Panc1 (cell line): Measurements from ENCODE around the gene UPK1B. TPM values are rescaled to one million over a fixed set of nuclear protein-coding genes. Genes with fewer than 3 reads are reported as not detected.

Experiments
- ATAC-seq: fragments of 200-7000 bp; cut with Tn5 transposase; 2 replicates; pipeline ENCODE4 v1.9.1; 2020; ENCODE audit warnings: mild to moderate bottlenecking, moderate library complexity
- BruUV-seq: library from RNA; stranded (reverse); fragments of 400-500 nt; replicated peaks from 2 replicates; lab custom pipeline; 2021; lab: Mats Ljungman, UMichigan
- CTCF ChIA-PET: fragments of 300-600 bp; sonication (Branson Sonifier 250); formaldehyde crosslinking; loops from one replicate; lab custom pipeline; 2022; ENCODE audit warnings: antibody characterized with exemption; lab: Charles Lee
- POLR2A ChIA-PET: fragments of 300-600 bp; sonication (Branson Sonifier 250); formaldehyde crosslinking; loops from one replicate; lab custom pipeline; 2022; ENCODE audit warnings: antibody characterized with exemption; lab: Charles Lee
- DNase-seq: peaks from one replicate; pipeline ENCODE4 v3.0.0-alpha.2; 2010; ENCODE audit warnings: low read depth, low spot score
- H3K27ac ChIP-seq: 2 replicates; pipeline ENCODE4 v1.5.1; 2011; ENCODE audit warnings: mild to moderate bottlenecking, low read length, inconsistent platforms
- H3K27me3 ChIP-seq: fragments of 200-500 bp; sonication (Bioruptor generic); 2 replicates; pipeline ENCODE4 v1.6.0; 2014; ENCODE audit warnings: low read length, inconsistent platforms; ENCODE audit not compliant: control insufficient read depth, insufficient read depth
- H3K36me3 ChIP-seq: fragments of 200-500 bp; sonication (Bioruptor generic); 2 replicates; pipeline ENCODE4 v1.5.1; 2014; ENCODE audit warnings: inconsistent platforms, mild to moderate bottlenecking, low read length, moderate library complexity; ENCODE audit not compliant: control insufficient read depth, insufficient read depth
- H3K4me1 ChIP-seq: 2 replicates; pipeline ENCODE4 v1.5.1; 2011; ENCODE audit warnings: inconsistent platforms, mild to moderate bottlenecking, low read length, moderate library complexity; ENCODE audit not compliant: control insufficient read depth, insufficient read depth
- H3K4me3 ChIP-seq, 2 experiments: 2 replicates each; pipeline ENCODE4 v1.5.1; 2011 to 2012; ENCODE audit warnings: low read depth in 2 of 2, low read length in 2 of 2, mild to moderate bottlenecking in 2 of 2, inconsistent platforms in 1 of 2, moderate library complexity in 1 of 2
- H3K9me3 ChIP-seq: fragments of 200-500 bp; sonication (Bioruptor generic); 2 replicates; pipeline ENCODE4 v1.5.1; 2014; ENCODE audit warnings: low read depth, mild to moderate bottlenecking, inconsistent platforms, low read length, moderate library complexity; ENCODE audit not compliant: control insufficient read depth, insufficient read depth
- CTCF ChIP-seq: fragments of 450-650 bp; IDR thresholded peaks from 2 replicates; pipeline ENCODE4 v1.5.1; 2017; ENCODE audit warnings: mild to moderate bottlenecking
- POLR2AphosphoS5 ChIP-seq: IDR thresholded peaks from 2 replicates; pipeline ENCODE4 v1.6.1; 2012; ENCODE audit warnings: mild to moderate bottlenecking, low read depth, low read length, moderate library complexity
- REST ChIP-seq, 2 experiments: IDR thresholded peaks; 2 replicates each; pipeline ENCODE4 v1.6.1; 2011 to 2012; ENCODE audit warnings: low read depth in 2 of 2, control low read depth in 1 of 2, low read length in 1 of 2, mild to moderate bottlenecking in 1 of 2, moderate library complexity in 1 of 2; ENCODE audit not compliant: insufficient read depth in 1 of 2
- SIN3A ChIP-seq: IDR thresholded peaks from 2 replicates; pipeline ENCODE4 v1.6.1; 2012; ENCODE audit warnings: low read depth, mild to moderate bottlenecking, low read length, moderate library complexity, borderline replicate concordance; ENCODE audit not compliant: insufficient read depth
- TCF7L2 ChIP-seq: IDR thresholded peaks from 2 replicates; pipeline ENCODE4 v1.6.1; 2011; ENCODE audit warnings: mild to moderate bottlenecking, low read depth, low read length, inconsistent platforms
- in situ Hi-C: cut with HindIII; loops from 2 replicates; pipeline ENCODE4 v1.10.0; 2016; ENCODE audit warnings: low sequenced_read_pairs, low pct_unique_long_range_greater_than_20kb
- intact Hi-C: fragments of 100-400 bp; cut with micrococcal nuclease; formaldehyde crosslinking; loops from one replicate; pipeline ENCODE4 v1.10.0; 2022; ENCODE audit not compliant: unreplicated experiment
- total RNA-seq: library from RNA; stranded (reverse); gene quantifications from one replicate; pipeline ENCODE4 v1.2.1, GENCODE V29; 2021; ENCODE audit not compliant: unreplicated experiment

Gene UPK1B
- total RNA-seq, 1 experiment from 2014 or later: 4.4 TPM

GRCh38 chr3:119149484-119149883 lies 23.9 kb upstream of the UPK1B start:
- ATAC-seq: no peak
- Histone ChIP-seq H3K27me3 (no peaks in the 10 kb centered on the region), H3K4me1 (no peaks in the 10 kb centered on the region), H3K4me3 (no peak overlapping the region), H3K27ac (no peak overlapping the region), H3K36me3 (no peaks in the 10 kb centered on the region), H3K9me3 (no peaks in the 10 kb centered on the region)
- no peak for DNase-seq
- in situ Hi-C loops: no loop called here
- no TSS peak for BruUV-seq
- POLR2A ChIA-PET: no interaction called here
- TF ChIP-seq REST (IDR thresholded peaks at IDR 0.05; ENCODE audit: insufficient read depth in 1 of 2, low read depth in 2 of 2, low read length in 1 of 2): no peak
- no peak for TF ChIP-seq TCF7L2
- CTCF ChIA-PET: no interaction called here
- intact Hi-C loops: no loop called here

- DNase-seq: no peak
- CTCF ChIA-PET: no interaction called here
- Histone ChIP-seq H3K4me1 (no peaks in the 10 kb centered on the region), H3K27ac (no peak overlapping the region), H3K36me3 (no peaks in the 10 kb centered on the region), H3K27me3 (no peaks in the 10 kb centered on the region), H3K4me3 (no peak overlapping the region), H3K9me3 (no peaks in the 10 kb centered on the region)
- intact Hi-C loops: no loop called here
- ATAC-seq: no peak
- in situ Hi-C loops: no loop called here
- POLR2A ChIA-PET: no interaction called here
- no TSS peak for BruUV-seq
- no peak for TF ChIP-seq POLR2AphosphoS5
- no peak for TF ChIP-seq SIN3A
- TF ChIP-seq TCF7L2: no peak
- TF ChIP-seq REST (IDR thresholded peaks at IDR 0.05; ENCODE audit: insufficient read depth in 1 of 2, low read depth in 2 of 2, low read length in 1 of 2): no peak
- TF ChIP-seq CTCF: no peak
These were observed 16.5 kb upstream of the UPK1B start for GRCh38 chr3:119156868-119157267.
